ENCODE measurements around the gene SVIL. TPM values are rescaled to one million over a fixed set of nuclear protein-coding genes. Genes with fewer than 3 reads are reported as not detected.
"Not testable (repeated sequence)": the region's sequence is repeated elsewhere in the genome, so short reads cannot be mapped to it uniquely, and the experiment has no call there.

Gene SVIL
- total and polyA plus RNA-seq, 4 donors, result 30.2 to 119 (median 56.7) TPM

GRCh38 chr10:29587102-29587749, 47.5 kb downstream of the SVIL start:
- H3K27ac ChIP-seq (ENCODE audit: low read depth, low read length); H3K36me3 ChIP-seq (ENCODE audit: control insufficient read depth, insufficient read depth, low read length); H3K4me3 ChIP-seq (ENCODE audit: low read depth, low read length); H3K9me3 ChIP-seq (ENCODE audit: control insufficient read depth, insufficient read depth, low read length); H3K27me3 ChIP-seq (ENCODE audit: control insufficient read depth, insufficient read depth, low read length): not testable (repeated sequence)
- peak in 1 of 6 donors; percentile 33 for DNase-seq (ENCODE audit: low read depth in 4 of 6, low spot score in 6 of 6)
- peaks cover 18% of the 10 kb centered on the region for H3K4me1 ChIP-seq (ENCODE audit: control insufficient read depth, insufficient read depth, low read length)
- 34% methylated on average over 9 of the region's 15 CpGs for WGBS (ENCODE audit: insufficient coverage)

- WGBS (ENCODE audit: insufficient coverage), result 100% methylated on average over 1 of the region's 4 CpGs
- no peak overlapping the region for H3K4me3 ChIP-seq (ENCODE audit: low read depth, low read length)
- H3K36me3 ChIP-seq (ENCODE audit: control insufficient read depth, insufficient read depth, low read length), result no peaks in the 10 kb centered on the region
- DNase-seq (ENCODE audit: low read depth in 4 of 6, low spot score in 6 of 6), result no peak
- H3K27ac ChIP-seq (ENCODE audit: low read depth, low read length), result no peak overlapping the region
- peaks cover 18% of the 10 kb centered on the region for H3K4me1 ChIP-seq (ENCODE audit: control insufficient read depth, insufficient read depth, low read length)
- no peaks in the 10 kb centered on the region for H3K27me3 ChIP-seq (ENCODE audit: control insufficient read depth, insufficient read depth, low read length)
- no peaks in the 10 kb centered on the region for H3K9me3 ChIP-seq (ENCODE audit: control insufficient read depth, insufficient read depth, low read length)
Observed at GRCh38 chr10:29586509-29586908, 48.3 kb downstream of the SVIL start.

- no peak overlapping the region for H3K4me3 ChIP-seq (ENCODE audit: low read depth, low read length)
- no peak overlapping the region for H3K27ac ChIP-seq (ENCODE audit: low read depth, low read length)
- no peaks in the 10 kb centered on the region for H3K27me3 ChIP-seq (ENCODE audit: control insufficient read depth, insufficient read depth, low read length)
- WGBS (ENCODE audit: insufficient coverage), result 13% methylated on average over 18 of the region's 18 CpGs
- peaks cover 18% of the 10 kb centered on the region for H3K4me1 ChIP-seq (ENCODE audit: control insufficient read depth, insufficient read depth, low read length)
- H3K9me3 ChIP-seq (ENCODE audit: control insufficient read depth, insufficient read depth, low read length), result no peaks in the 10 kb centered on the region
- DNase-seq (ENCODE audit: low read depth in 4 of 6, low spot score in 6 of 6), result peak in 2 of 6 donors; percentile 55 to 60
- H3K36me3 ChIP-seq (ENCODE audit: control insufficient read depth, insufficient read depth, low read length), result no peaks in the 10 kb centered on the region
Observed at GRCh38 chr10:29585488-29585976, 49.2 kb downstream of the SVIL start.

GRCh38 chr10:29584436-29584835, 50.3 kb downstream of the SVIL start:
- H3K27ac ChIP-seq (ENCODE audit: low read depth, low read length), result no peak overlapping the region
- WGBS (ENCODE audit: insufficient coverage), result 95% methylated on average over 11 of the region's 14 CpGs

GRCh38 chr10:29583674-29584073, 51.1 kb downstream of the SVIL start:
- Histone ChIP-seq H3K4me1 (ENCODE audit: control insufficient read depth, insufficient read depth, low read length) (peaks cover 11% of the 10 kb centered on the region), H3K27ac (ENCODE audit: low read depth, low read length) (no peak overlapping the region), H3K36me3 (ENCODE audit: control insufficient read depth, insufficient read depth, low read length) (no peaks in the 10 kb centered on the region), H3K9me3 (ENCODE audit: control insufficient read depth, insufficient read depth, low read length) (no peaks in the 10 kb centered on the region), H3K4me3 (ENCODE audit: low read depth, low read length) (no peak overlapping the region), H3K27me3 (ENCODE audit: control insufficient read depth, insufficient read depth, low read length) (no peaks in the 10 kb centered on the region)
- no peak for DNase-seq (ENCODE audit: low read depth in 4 of 6, low spot score in 6 of 6)
- 84% methylated on average over 6 of the region's 9 CpGs for WGBS (ENCODE audit: insufficient coverage)

More at GRCh38 chr10:29584436-29584835, 50.3 kb downstream of the SVIL start:
- no peaks in the 10 kb centered on the region for H3K9me3 ChIP-seq (ENCODE audit: control insufficient read depth, insufficient read depth, low read length)
- H3K4me3 ChIP-seq (ENCODE audit: low read depth, low read length), result no peak overlapping the region
- DNase-seq (ENCODE audit: low read depth in 4 of 6, low spot score in 6 of 6), result no peak
- no peaks in the 10 kb centered on the region for H3K27me3 ChIP-seq (ENCODE audit: control insufficient read depth, insufficient read depth, low read length)
- no peaks in the 10 kb centered on the region for H3K36me3 ChIP-seq (ENCODE audit: control insufficient read depth, insufficient read depth, low read length)
- peaks cover 15% of the 10 kb centered on the region for H3K4me1 ChIP-seq (ENCODE audit: control insufficient read depth, insufficient read depth, low read length)

- 78% methylated on average over 3 of the region's 5 CpGs for WGBS (ENCODE audit: insufficient coverage)
- H3K9me3 ChIP-seq (ENCODE audit: control insufficient read depth, insufficient read depth, low read length); H3K27me3 ChIP-seq (ENCODE audit: control insufficient read depth, insufficient read depth, low read length); H3K27ac ChIP-seq (ENCODE audit: low read depth, low read length); DNase-seq (ENCODE audit: low read depth in 4 of 6, low spot score in 6 of 6); H3K4me3 ChIP-seq (ENCODE audit: low read depth, low read length); H3K36me3 ChIP-seq (ENCODE audit: control insufficient read depth, insufficient read depth, low read length): not testable (repeated sequence)
- peaks cover 11% of the 10 kb centered on the region for H3K4me1 ChIP-seq (ENCODE audit: control insufficient read depth, insufficient read depth, low read length)
Observed at GRCh38 chr10:29582769-29583168, 52.0 kb downstream of the SVIL start.

- H3K9me3 ChIP-seq (ENCODE audit: control insufficient read depth, insufficient read depth, low read length), result no peaks in the 10 kb centered on the region
- no peak overlapping the region for H3K27ac ChIP-seq (ENCODE audit: low read depth, low read length)
- no peak for DNase-seq (ENCODE audit: low read depth in 4 of 6, low spot score in 6 of 6)
- H3K36me3 ChIP-seq (ENCODE audit: control insufficient read depth, insufficient read depth, low read length), result no peaks in the 10 kb centered on the region
- H3K4me3 ChIP-seq (ENCODE audit: low read depth, low read length), result no peak overlapping the region
- no peaks in the 10 kb centered on the region for H3K4me1 ChIP-seq (ENCODE audit: control insufficient read depth, insufficient read depth, low read length)
- WGBS (ENCODE audit: insufficient coverage), result 90% methylated on average over 11 of the region's 12 CpGs
- H3K27me3 ChIP-seq (ENCODE audit: control insufficient read depth, insufficient read depth, low read length), result no peaks in the 10 kb centered on the region
Observed at GRCh38 chr10:29579455-29579970, 55.3 kb downstream of the SVIL start.

GRCh38 chr10:29578457-29578856, 56.3 kb downstream of the SVIL start:
- Histone ChIP-seq H3K4me1 (ENCODE audit: control insufficient read depth, insufficient read depth, low read length) (no peaks in the 10 kb centered on the region), H3K27ac (ENCODE audit: low read depth, low read length) (no peak overlapping the region), H3K36me3 (ENCODE audit: control insufficient read depth, insufficient read depth, low read length) (no peaks in the 10 kb centered on the region)

GRCh38 chr10:29576681-29577080, 58.1 kb downstream of the SVIL start:
- H3K27me3 ChIP-seq (ENCODE audit: control insufficient read depth, insufficient read depth, low read length), result no peaks in the 10 kb centered on the region
- H3K4me1 ChIP-seq (ENCODE audit: control insufficient read depth, insufficient read depth, low read length), result no peaks in the 10 kb centered on the region
- H3K4me3 ChIP-seq (ENCODE audit: low read depth, low read length), result no peak overlapping the region
- no peaks in the 10 kb centered on the region for H3K9me3 ChIP-seq (ENCODE audit: control insufficient read depth, insufficient read depth, low read length)
- WGBS (ENCODE audit: insufficient coverage), result 95% methylated on average over 6 of the region's 8 CpGs
- H3K27ac ChIP-seq (ENCODE audit: low read depth, low read length), result no peak overlapping the region
- no peak for DNase-seq (ENCODE audit: low read depth in 4 of 6, low spot score in 6 of 6)
- no peaks in the 10 kb centered on the region for H3K36me3 ChIP-seq (ENCODE audit: control insufficient read depth, insufficient read depth, low read length)

More at GRCh38 chr10:29578457-29578856, 56.3 kb downstream of the SVIL start:
- Histone ChIP-seq H3K27me3 (ENCODE audit: control insufficient read depth, insufficient read depth, low read length) (no peaks in the 10 kb centered on the region), H3K4me3 (ENCODE audit: low read depth, low read length) (no peak overlapping the region), H3K9me3 (ENCODE audit: control insufficient read depth, insufficient read depth, low read length) (no peaks in the 10 kb centered on the region)
- no peak for DNase-seq (ENCODE audit: low read depth in 4 of 6, low spot score in 6 of 6)
- 90% methylated on average over 3 of the region's 3 CpGs for WGBS (ENCODE audit: insufficient coverage)

- Histone ChIP-seq H3K4me1 (ENCODE audit: control insufficient read depth, insufficient read depth, low read length) (no peaks in the 10 kb centered on the region), H3K4me3 (ENCODE audit: low read depth, low read length) (no peak overlapping the region), H3K27ac (ENCODE audit: low read depth, low read length) (no peak overlapping the region), H3K27me3 (ENCODE audit: control insufficient read depth, insufficient read depth, low read length) (no peaks in the 10 kb centered on the region), H3K9me3 (ENCODE audit: control insufficient read depth, insufficient read depth, low read length) (no peaks in the 10 kb centered on the region), H3K36me3 (ENCODE audit: control insufficient read depth, insufficient read depth, low read length) (no peaks in the 10 kb centered on the region)
- no peak for DNase-seq (ENCODE audit: low read depth in 4 of 6, low spot score in 6 of 6)
- 94% methylated on average over 2 of the region's 2 CpGs for WGBS (ENCODE audit: insufficient coverage)
Observed at GRCh38 chr10:29575098-29575455, 59.7 kb downstream of the SVIL start.

All from spinal cord (tissue), 10 donors.